ENCODE results near the gene ANTXR2.

The ANTXR2 gene

GRCh38 chr4:80092088-80092487 lies 19.1 kb upstream of the ANTXR2 start:
- no peak for DNase-seq (ENCODE audit: low read depth, low spot score)

DNA sequence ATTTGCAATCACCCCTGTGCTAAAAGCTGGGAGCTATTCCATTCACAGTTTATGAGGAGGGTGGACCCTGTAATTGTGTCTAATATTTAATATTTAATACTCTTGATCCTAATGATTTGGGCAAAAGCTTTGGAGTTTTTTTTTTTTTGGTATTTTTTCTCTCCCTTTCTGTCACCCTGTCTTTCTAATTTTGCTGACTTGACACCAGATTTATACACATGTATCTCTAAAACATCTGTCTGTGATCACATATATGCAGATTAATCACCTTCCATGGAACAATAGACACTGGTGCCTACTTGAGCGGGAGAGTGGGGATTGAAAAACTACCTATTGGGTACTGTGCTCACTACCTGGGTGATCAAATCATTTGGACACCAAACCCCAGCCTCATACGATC lies 18.7 kb upstream of the ANTXR2 start:
- no peak for DNase-seq (ENCODE audit: low read depth, low spot score)

DNA sequence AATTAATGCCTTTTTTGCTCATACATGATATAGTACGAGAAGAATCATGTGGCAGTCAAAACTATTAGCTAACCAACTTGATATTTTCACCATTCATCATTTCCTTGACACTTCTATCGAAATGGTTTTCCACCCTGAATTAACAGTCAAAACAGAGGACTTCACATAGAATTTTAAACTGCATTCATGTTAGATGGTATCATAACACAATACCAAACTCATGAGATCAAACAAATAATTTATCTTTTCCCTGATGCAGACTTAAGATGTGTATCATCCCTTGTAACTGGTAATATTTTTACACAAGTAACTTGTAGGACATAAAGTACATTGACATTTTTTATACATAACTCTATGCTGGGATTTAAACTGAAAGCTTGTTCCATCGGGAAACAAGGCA lies 18.2 kb upstream of the ANTXR2 start:
- no peak for DNase-seq (ENCODE audit: low read depth, low spot score)

- DNase-seq (ENCODE audit: low read depth, low spot score), result no peak
Measured at GRCh38 chr4:80090090-80090489, 17.1 kb upstream of the ANTXR2 start.

DNA sequence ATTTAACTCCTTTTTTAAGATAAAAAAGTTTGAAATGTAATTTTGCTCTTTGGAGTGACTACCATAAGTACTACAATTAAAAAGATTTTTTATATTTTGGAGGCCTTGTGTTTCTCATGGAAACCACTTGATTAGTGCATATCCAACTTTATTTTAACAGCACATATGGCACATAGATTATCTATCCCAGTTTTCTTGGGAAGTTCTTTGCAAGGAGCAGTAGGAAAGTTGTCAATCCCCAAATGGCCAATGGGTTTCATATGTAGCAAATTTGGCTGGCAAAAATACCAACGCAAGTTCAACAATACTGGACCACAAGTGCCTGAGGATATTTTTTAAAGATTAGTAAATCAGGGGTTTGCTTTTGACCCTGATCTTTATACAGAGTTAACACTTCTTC lies 15.4 kb upstream of the ANTXR2 start:
- DNase-seq (ENCODE audit: low read depth, low spot score), result no peak

GRCh38 chr4:80086296-80086695 lies 13.3 kb upstream of the ANTXR2 start:
- no peak for DNase-seq (ENCODE audit: low read depth, low spot score)

DNA sequence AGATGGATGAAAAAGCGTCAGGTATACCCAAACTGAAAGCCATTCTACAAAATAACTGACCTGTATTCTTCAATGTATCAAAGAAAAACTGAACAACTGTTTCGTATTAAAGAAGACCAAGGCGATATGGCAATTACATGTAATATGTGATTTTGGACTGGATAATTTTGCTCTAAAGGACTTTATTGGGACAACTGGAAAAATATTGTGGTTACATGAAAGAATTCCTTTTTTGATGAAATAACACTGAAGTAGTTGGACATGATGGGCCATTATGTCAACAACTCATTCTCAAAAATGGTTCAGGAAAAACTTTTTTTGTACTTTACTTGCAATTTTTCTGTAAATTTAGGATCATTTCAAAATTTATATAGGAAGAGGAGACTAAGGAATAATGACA lies 12.1 kb upstream of the ANTXR2 start:
- DNase-seq (ENCODE audit: low read depth, low spot score), result no peak

GRCh38 chr4:80082693-80083092 lies 9.7 kb upstream of the ANTXR2 start:
- no peak for DNase-seq (ENCODE audit: low read depth, low spot score)

GRCh38 chr4:80081566-80081965 lies 8.5 kb upstream of the ANTXR2 start:
- no peak for DNase-seq (ENCODE audit: low read depth, low spot score)

GRCh38 chr4:80079255-80079923 lies 6.4 kb upstream of the ANTXR2 start:
- DNase-seq (ENCODE audit: low read depth, low spot score), result no peak

- DNase-seq (ENCODE audit: low read depth, low spot score), result no peak
Measured at GRCh38 chr4:80078346-80079092, 5.5 kb upstream of the ANTXR2 start.

GRCh38 chr4:80077639-80078038 lies 4.6 kb upstream of the ANTXR2 start:
- no peak for DNase-seq (ENCODE audit: low read depth, low spot score)

GRCh38 chr4:80076681-80077080 lies 3.7 kb upstream of the ANTXR2 start:
- DNase-seq (ENCODE audit: low read depth, low spot score), result no peak

- no peak for DNase-seq (ENCODE audit: low read depth, low spot score)
Measured at GRCh38 chr4:80075995-80076675, 3.1 kb upstream of the ANTXR2 start.

GRCh38 chr4:80074651-80075050 lies 1.6 kb upstream of the ANTXR2 start:
- no peak for DNase-seq (ENCODE audit: low read depth, low spot score)

GRCh38 chr4:80074069-80074468 lies 1.0 kb upstream of the ANTXR2 start:
- no peak for DNase-seq (ENCODE audit: low read depth, low spot score)

DNA sequence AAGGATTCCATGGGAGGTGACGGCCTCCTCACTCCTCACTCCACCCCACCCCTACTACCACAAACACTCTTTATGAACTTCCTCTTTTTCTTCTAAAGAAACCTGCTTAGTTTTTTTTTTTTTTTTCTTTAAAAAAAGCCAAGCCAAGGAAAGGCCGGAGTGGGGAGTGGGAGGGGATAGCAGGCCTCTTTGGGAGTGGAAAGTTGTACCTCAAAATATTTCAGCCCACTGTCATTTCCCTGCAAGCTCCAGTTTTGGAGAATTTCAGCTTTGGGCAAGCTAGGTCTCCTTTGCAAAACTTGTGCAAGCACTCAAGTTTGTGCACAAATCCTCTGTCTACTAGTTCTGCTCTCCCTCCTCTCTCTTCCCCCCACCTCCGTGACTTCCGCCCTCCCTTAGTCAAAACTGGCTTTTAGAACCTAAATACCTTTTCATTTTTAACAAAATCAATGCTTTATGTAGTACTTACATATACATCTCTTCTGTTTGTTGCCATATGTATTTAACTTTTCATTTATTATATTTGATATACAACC lies 512 bp upstream of the ANTXR2 start:
- no peak for DNase-seq (ENCODE audit: low read depth, low spot score)

GRCh38 chr4:80072228-80072743 lies 743 bp downstream of the ANTXR2 start:
- DNase-seq (ENCODE audit: low read depth, low spot score), result peak; percentile 40

GRCh38 chr4:80071604-80072227 lies 1.3 kb downstream of the ANTXR2 start:
- no peak for DNase-seq (ENCODE audit: low read depth, low spot score)

- DNase-seq (ENCODE audit: low read depth, low spot score), result no peak
Measured at GRCh38 chr4:80070880-80071603, 2.0 kb downstream of the ANTXR2 start.
